ENCODE results near the gene CCNE1. TPM values are rescaled to one million over a fixed set of nuclear protein-coding genes. Genes with fewer than 3 reads are reported as not detected.

CCNE1 gene
- total and polyA plus RNA-seq, 2 of the 13 experiments (the other 11 are each of a cell fraction or from before 2014, with no cell fraction given): 16.0 to 50.6 TPM

- BruUV-seq (replicated peaks): no TSS peak
- Histone ChIP-seq H3K4me1 (ENCODE audit: insufficient read depth, low read length) (peaks cover 39% of the 10 kb centered on the region), H3K36me3 (replicated peaks in 1 of 2; ENCODE audit: control insufficient read depth in 1 of 2, insufficient read depth in 2 of 2, low read length in 2 of 2) (no peaks in the 10 kb centered on the region), H3K9ac (ENCODE audit: insufficient read depth, low read depth, low read length) (no peak overlapping the region), H3K27ac (ENCODE audit: extremely low read length, insufficient read depth, low read length) (no peak overlapping the region), H3K4me2 (ENCODE audit: low read depth, low read length) (peak overlapping the region; percentile 59), H3K27me3 (ENCODE audit: control insufficient read depth in 1 of 2, insufficient read depth in 2 of 2, low read length in 2 of 2) (no peaks in the 10 kb centered on the region), H3K9me3 (ENCODE audit: low read length) (no peaks in the 10 kb centered on the region), H4K20me1 (ENCODE audit: insufficient read depth, low read length) (no peaks in the 10 kb centered on the region), H3K4me3 (replicated peaks in 1 of 3; ENCODE audit: insufficient read depth in 1 of 3, low read depth in 2 of 3, low read length in 3 of 3) (no peak overlapping the region; a peak in 1 of 6 replicates), H2AFZ (ENCODE audit: low read length) (no peak overlapping the region), H3K79me2 (ENCODE audit: insufficient read depth, low read length) (no peaks in the 10 kb centered on the region)
- peak; percentile 52 for TF ChIP-seq HNF4A (CRISPR knock-in tag; IDR thresholded peaks at IDR 0.05)
- no peak for TF ChIP-seq ZBTB43 (CRISPR knock-in tag; conservative IDR thresholded peaks at IDR 0.05)
- peak; percentile 37 for TF ChIP-seq ZEB1 (IDR thresholded peaks at IDR 0.05; ENCODE audit: insufficient replicate concordance, low read depth)
- TF ChIP-seq HNF4G (IDR thresholded peaks at IDR 0.05; ENCODE audit: borderline replicate concordance, low read depth, low read length): 0 out of 2 replicates have a peak, but pooled peaks have one; percentile 14
- no peak for TF ChIP-seq HNF4G (CRISPR knock-in tag; IDR thresholded peaks at IDR 0.05; ENCODE audit: borderline replicate concordance, low read depth)
- TF ChIP-seq TBX2 (CRISPR knock-in tag; IDR thresholded peaks at IDR 0.05; ENCODE audit: borderline replicate concordance): peak; percentile 11; the same call in 1 of the 2 replicates
- TF ChIP-seq FOXM1 (CRISPR knock-in tag; IDR thresholded peaks at IDR 0.05): no peak
- peak; percentile 24; the same call in 1 of the 2 replicates for TF ChIP-seq ZNF687 (CRISPR knock-in tag; IDR thresholded peaks at IDR 0.05)
- TF ChIP-seq NR2F6 (IDR thresholded peaks at IDR 0.05): no peak
- TF ChIP-seq NR2F6 (CRISPR knock-in tag; IDR thresholded peaks at IDR 0.05): peak; percentile 50; the same call in 1 of the 2 replicates
- TF ChIP-seq NR2C2 (CRISPR knock-in tag; IDR thresholded peaks at IDR 0.05; ENCODE audit: borderline replicate concordance): no peak
- 0 out of 2 replicates have a peak, but pooled peaks have one; percentile 25 for TF ChIP-seq ZFX (CRISPR knock-in tag; IDR thresholded peaks at IDR 0.05; ENCODE audit: low read depth)
- no peak for TF ChIP-seq TCF12 (IDR thresholded peaks at IDR 0.05)
- no peak for TF ChIP-seq TCF12 (CRISPR knock-in tag; IDR thresholded peaks at IDR 0.05)
- intact Hi-C loops (cut with micrococcal nuclease; ENCODE audit: unreplicated experiment): loop anchor here (2.0 kb wide), 1 partner anchor 19 kb away; no protein-coding TSS in a partner anchor
- ChIA-PET CTCF (ENCODE audit: low intra/inter-chr PET ratio, low total read pairs) (no interaction called here), POLR2A (no interaction called here)
- DNase-seq (ENCODE audit: low spot score) (no peak), FAIRE-seq (no peak), ATAC-seq (no peak)
- WGBS (ENCODE audit: low lambda C conversion rate): 15% methylated on average over 3 of the region's 6 CpGs
- in situ Hi-C loops (cut with HindIII; ENCODE audit: extremely low pct_ligation_motif_present, low pct_unique_long_range_greater_than_20kb): no loop called here
Observed at GRCh38 chr19:29837448-29837981, 25.7 kb downstream of the CCNE1 start.
